Mesenchymal stem cell (in vitro differentiated cells and primary cell): ENCODE data around the gene ARMC9.

Source experiments
- DNase-seq: peaks from one replicate; pipeline ENCODE4 v3.0.0-alpha.2; 2013
- H2AFZ ChIP-seq: one replicate; pipeline ENCODE4 v1.6.1; 2013; ENCODE audit warnings: low read depth, mild to moderate bottlenecking, control low read depth, inconsistent platforms, low read length, moderate library complexity
- H2AK5ac ChIP-seq: 2 replicates; pipeline ENCODE4 v1.6.1; 2013; ENCODE audit warnings: low read length, moderate library complexity, mild to moderate bottlenecking, inconsistent platforms; ENCODE audit not compliant: severe bottlenecking
- H2BK120ac ChIP-seq: one replicate; pipeline ENCODE4 v1.6.1; 2013; ENCODE audit warnings: low read depth, mild to moderate bottlenecking, inconsistent platforms, low read length, moderate library complexity
- H2BK12ac ChIP-seq, 2 experiments: one replicate each; pipeline ENCODE4 v1.6.1; 2013; ENCODE audit warnings: inconsistent platforms in 2 of 2, low read length in 2 of 2, mild to moderate bottlenecking in 2 of 2, moderate library complexity in 2 of 2, control low read depth in 1 of 2
- H2BK15ac ChIP-seq: one replicate; pipeline ENCODE4 v1.6.1; 2013; ENCODE audit warnings: mild to moderate bottlenecking, low read depth, inconsistent platforms; ENCODE audit not compliant: poor library complexity, severe bottlenecking
- H2BK5ac ChIP-seq: 2 replicates; pipeline ENCODE4 v1.6.1; 2013; ENCODE audit warnings: low read depth, mild to moderate bottlenecking, low read length, control low read depth, inconsistent platforms; ENCODE audit not compliant: poor library complexity, severe bottlenecking
- H3K14ac ChIP-seq, 2 experiments: one replicate each; pipeline ENCODE4 v1.6.1; 2013; ENCODE audit warnings: inconsistent platforms in 2 of 2, low read length in 2 of 2, control low read depth in 1 of 2, mild to moderate bottlenecking in 1 of 2, moderate library complexity in 1 of 2
- H3K18ac ChIP-seq, 2 experiments: one replicate each; pipeline ENCODE4 v1.6.1; 2013; ENCODE audit warnings: inconsistent platforms in 2 of 2, low read length in 2 of 2, control low read depth in 1 of 2, low read depth in 1 of 2, mild to moderate bottlenecking in 1 of 2
- H3K23ac ChIP-seq, 2 experiments: one replicate each; pipeline ENCODE4 v1.6.1; 2013; ENCODE audit warnings: inconsistent platforms in 2 of 2, low read length in 2 of 2, mild to moderate bottlenecking in 2 of 2, moderate library complexity in 2 of 2, control low read depth in 1 of 2
- H3K27ac ChIP-seq: 2 replicates; pipeline ENCODE4 v1.5.1; 2013; ENCODE audit warnings: mild to moderate bottlenecking, moderate library complexity, low read length, control low read depth, inconsistent platforms; ENCODE audit not compliant: poor library complexity, severe bottlenecking
- H3K27me3 ChIP-seq, 2 experiments: 2 replicates each; pipeline versions ENCODE4 v1.6.1 to v1.7.0; 2013; ENCODE audit warnings: low read length in 2 of 2, mild to moderate bottlenecking in 2 of 2, moderate library complexity in 2 of 2, control low read depth in 1 of 2, inconsistent platforms in 1 of 2; ENCODE audit not compliant: control insufficient read depth in 1 of 2, insufficient read depth in 1 of 2
- H3K36me3 ChIP-seq, 2 experiments: 2 replicates each; pipeline versions ENCODE4 v1.6.1 to v1.7.0; 2013; ENCODE audit warnings: low read length in 2 of 2, control low read depth in 1 of 2, inconsistent platforms in 1 of 2, low read depth in 1 of 2, mild to moderate bottlenecking in 1 of 2; ENCODE audit not compliant: insufficient read depth in 2 of 2, control insufficient read depth in 1 of 2
- H3K4ac ChIP-seq, 2 experiments: one replicate each; pipeline ENCODE4 v1.6.1; 2013; ENCODE audit warnings: inconsistent platforms in 2 of 2, low read length in 2 of 2, mild to moderate bottlenecking in 2 of 2, moderate library complexity in 2 of 2, control low read depth in 1 of 2, low read depth in 1 of 2
- H3K4me1 ChIP-seq: 2 replicates; pipeline ENCODE4 v1.6.1; 2013; ENCODE audit warnings: low read depth, low read length, control low read depth; ENCODE audit not compliant: control insufficient read depth, insufficient read depth
- H3K4me2 ChIP-seq: 2 replicates; pipeline ENCODE4 v1.6.1; 2013; ENCODE audit warnings: low read length, mild to moderate bottlenecking, inconsistent platforms; ENCODE audit not compliant: poor library complexity, severe bottlenecking
- H3K4me3 ChIP-seq, 2 experiments: 2 replicates each; pipeline versions ENCODE4 v1.5.1 to v1.7.0; 2013; ENCODE audit warnings: low read length in 2 of 2, mild to moderate bottlenecking in 2 of 2, control low read depth in 1 of 2, low read depth in 1 of 2; ENCODE audit not compliant: insufficient read depth in 1 of 2
- H3K79me1 ChIP-seq: replicated peaks from 2 replicates; pipeline ENCODE4 v1.6.1; 2013; ENCODE audit warnings: mild to moderate bottlenecking, control low read depth, low read length, inconsistent platforms; ENCODE audit not compliant: poor library complexity, severe bottlenecking
- H3K9ac ChIP-seq: 2 replicates; pipeline ENCODE4 v1.7.0; 2013; ENCODE audit warnings: mild to moderate bottlenecking, low read length, moderate library complexity
- H3K9me3 ChIP-seq: 2 replicates; pipeline ENCODE4 v1.7.0; 2013; ENCODE audit warnings: mild to moderate bottlenecking, low read length; ENCODE audit not compliant: control insufficient read depth
- H4K8ac ChIP-seq: one replicate; pipeline ENCODE4 v1.6.1; 2013; ENCODE audit warnings: inconsistent platforms, mild to moderate bottlenecking, low read length, moderate library complexity
- H4K91ac ChIP-seq: one replicate; pipeline ENCODE4 v1.6.1; 2013; ENCODE audit warnings: mild to moderate bottlenecking, low read length, inconsistent platforms
- WGBS: methylation state at CpG from one replicate; pipeline ENCODE4 v1.1.7; 2013; ENCODE audit warnings: mixed read lengths; 5-methylcytosine and 5-hydroxymethylcytosine counted together

The ARMC9 gene

DNA sequence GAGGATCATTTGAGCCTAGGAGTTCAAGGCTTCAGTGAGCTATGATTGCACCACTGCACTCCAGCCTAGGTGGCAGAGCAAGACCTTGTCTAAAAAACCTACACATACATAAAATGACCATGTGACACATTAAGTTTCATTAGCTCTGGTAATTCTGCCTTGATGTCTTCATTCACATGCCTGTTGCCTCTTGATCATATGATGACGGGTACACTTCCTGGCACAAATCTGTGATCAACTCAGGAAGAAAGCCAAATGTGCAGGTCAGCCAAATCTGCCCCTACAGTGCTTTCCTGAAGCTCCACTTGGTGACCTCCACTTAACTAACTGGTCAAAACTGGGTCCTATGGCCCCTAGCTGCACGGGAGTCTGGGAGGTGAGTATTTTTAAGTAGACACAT is 142.7 kb downstream of the ARMC9 start:
- H3K27me3 ChIP-seq, result no peaks in the 10 kb centered on the region
- no peak overlapping the region for H3K18ac ChIP-seq
- no peak for DNase-seq
- H2BK5ac ChIP-seq, result no peak overlapping the region
- no peak overlapping the region for H2AFZ ChIP-seq
- no peak overlapping the region for H3K9ac ChIP-seq
- no peak overlapping the region for H2AK5ac ChIP-seq
- no peak overlapping the region for H2BK120ac ChIP-seq
- no peak overlapping the region for H3K4me2 ChIP-seq
- H3K36me3 ChIP-seq, result peaks cover 38 to 78% of the 10 kb centered on the region in 2 experiments
- H2BK12ac ChIP-seq, result no peak overlapping the region
- no peak overlapping the region for H3K27ac ChIP-seq
- peaks cover 21% of the 10 kb centered on the region for H3K79me1 ChIP-seq
- no peak overlapping the region for H2BK15ac ChIP-seq
- H3K14ac ChIP-seq, result no peak overlapping the region
- 96% methylated on average over 2 of the region's 2 CpGs for WGBS
- H3K4me3 ChIP-seq, result no peak overlapping the region
- no peaks in the 10 kb centered on the region for H3K4me1 ChIP-seq
- H4K8ac ChIP-seq, result no peak overlapping the region
- H3K4ac ChIP-seq, result no peak overlapping the region
- H3K23ac ChIP-seq, result no peak overlapping the region
- H4K91ac ChIP-seq, result no peak overlapping the region
- no peaks in the 10 kb centered on the region for H3K9me3 ChIP-seq

- no peak overlapping the region for H3K4me3 ChIP-seq
- H2BK12ac ChIP-seq, result peak overlapping the region in 1 of 2 experiments; percentile 28
- H3K23ac ChIP-seq, result no peak overlapping the region
- no peak overlapping the region for H3K14ac ChIP-seq
- 90% methylated on average over 13 of the region's 14 CpGs for WGBS
- no peak overlapping the region for H3K27ac ChIP-seq
- H3K9me3 ChIP-seq, result no peaks in the 10 kb centered on the region
- H2BK5ac ChIP-seq, result no peak overlapping the region
- H3K4me2 ChIP-seq, result no peak overlapping the region
- DNase-seq, result no peak
- H2BK120ac ChIP-seq, result no peak overlapping the region
- H3K4ac ChIP-seq, result no peak overlapping the region
- no peak overlapping the region for H4K8ac ChIP-seq
- H2AFZ ChIP-seq, result no peak overlapping the region
- H3K4me1 ChIP-seq, result no peaks in the 10 kb centered on the region
- peaks cover 16% of the 10 kb centered on the region for H3K79me1 ChIP-seq
- H2BK15ac ChIP-seq, result no peak overlapping the region
- no peak overlapping the region for H2AK5ac ChIP-seq
- H3K18ac ChIP-seq, result peak overlapping the region in 1 of 2 experiments; percentile 6
- no peaks in the 10 kb centered on the region for H3K27me3 ChIP-seq
- peak overlapping the region; percentile 27 for H4K91ac ChIP-seq
- peaks cover 36 to 81% of the 10 kb centered on the region in 2 experiments for H3K36me3 ChIP-seq
- H3K9ac ChIP-seq, result no peak overlapping the region
These were observed 143.8 kb downstream of the ARMC9 start for GRCh38 chr2:231342061-231342711.

DNA sequence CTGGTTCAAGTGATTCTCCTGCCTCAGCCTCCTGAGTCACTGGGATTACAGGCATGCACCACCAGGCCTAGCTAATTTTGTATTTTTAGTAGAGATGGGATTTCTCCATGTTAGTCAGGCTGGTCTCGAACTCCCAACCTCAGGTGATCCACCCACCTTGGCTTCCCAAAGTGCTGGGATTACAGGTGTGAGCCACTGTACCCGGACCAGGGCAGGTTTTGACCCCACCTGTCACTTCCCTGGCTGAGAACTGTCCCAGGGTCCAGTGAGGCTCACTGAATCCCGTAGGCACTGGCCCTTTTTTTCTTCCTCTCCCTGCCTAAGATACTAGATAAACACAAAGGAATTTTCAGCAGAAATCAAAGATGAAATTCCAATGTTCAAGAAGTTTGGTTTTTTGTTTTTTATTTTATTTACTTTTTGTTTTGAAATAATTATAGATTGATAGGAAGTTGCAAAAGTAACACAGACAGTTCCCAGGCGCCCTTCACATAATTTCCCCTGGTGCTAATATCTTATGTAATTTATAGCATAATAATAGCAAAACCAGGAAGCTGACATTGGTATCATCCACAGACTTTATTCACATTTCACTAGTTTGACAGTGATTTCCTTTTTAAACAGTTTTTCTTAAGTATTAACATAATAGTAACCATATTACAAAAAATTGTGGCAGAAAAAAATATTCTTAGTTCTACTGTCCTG is 144.7 kb downstream of the ARMC9 start:
- no peak overlapping the region for H3K4me3 ChIP-seq
- no peak overlapping the region for H2BK5ac ChIP-seq
- H3K27me3 ChIP-seq, result no peaks in the 10 kb centered on the region
- H3K9ac ChIP-seq, result no peak overlapping the region
- DNase-seq, result no peak
- H2BK15ac ChIP-seq, result no peak overlapping the region
- H3K9me3 ChIP-seq, result no peaks in the 10 kb centered on the region
- no peak overlapping the region for H2AFZ ChIP-seq
- no peak overlapping the region for H3K4ac ChIP-seq
- no peak overlapping the region for H3K23ac ChIP-seq
- H4K91ac ChIP-seq, result no peak overlapping the region
- H3K14ac ChIP-seq, result no peak overlapping the region
- H3K4me2 ChIP-seq, result no peak overlapping the region
- H3K79me1 ChIP-seq, result peaks cover 14% of the 10 kb centered on the region
- H2BK12ac ChIP-seq, result no peak overlapping the region
- no peaks in the 10 kb centered on the region for H3K4me1 ChIP-seq
- H2AK5ac ChIP-seq, result no peak overlapping the region
- H3K36me3 ChIP-seq, result peaks cover 34 to 90% of the 10 kb centered on the region in 2 experiments
- H4K8ac ChIP-seq, result no peak overlapping the region
- 97% methylated on average over 2 of the region's 4 CpGs for WGBS
- H2BK120ac ChIP-seq, result no peak overlapping the region
- H3K27ac ChIP-seq, result no peak overlapping the region
- no peak overlapping the region for H3K18ac ChIP-seq

DNA sequence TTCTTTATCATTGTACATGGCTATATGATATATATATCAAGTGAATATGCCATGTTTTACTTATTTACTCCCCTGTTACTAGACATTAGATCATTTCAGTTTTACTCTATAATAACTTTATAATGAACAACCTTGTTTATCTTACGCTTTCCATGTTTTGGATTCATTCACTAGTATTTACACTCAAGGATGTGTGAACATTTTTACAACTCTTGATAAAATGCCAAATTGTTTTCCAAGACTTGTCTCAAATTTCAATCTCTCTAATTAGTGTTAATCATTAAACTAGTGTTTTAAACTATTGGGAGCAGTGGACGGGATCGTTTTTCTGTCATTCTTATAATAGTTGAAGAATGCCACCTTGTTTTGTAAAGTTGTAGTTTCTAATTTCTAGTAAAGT is 145.6 kb downstream of the ARMC9 start:
- H2BK15ac ChIP-seq, result no peak overlapping the region

More for the DNA sequence above, 145.6 kb downstream of the ARMC9 start:
- Histone ChIP-seq H2AFZ (no peak overlapping the region), H4K91ac (no peak overlapping the region), H3K4ac (no peak overlapping the region), H3K36me3 (peaks cover 33 to 88% of the 10 kb centered on the region in 2 experiments), H3K27ac (no peak overlapping the region), H3K9me3 (no peaks in the 10 kb centered on the region), H2BK120ac (no peak overlapping the region), H3K4me2 (no peak overlapping the region), H3K4me3 (no peak overlapping the region), H3K18ac (no peak overlapping the region), H3K4me1 (no peaks in the 10 kb centered on the region), H2BK12ac (no peak overlapping the region), H3K27me3 (no peaks in the 10 kb centered on the region), H2AK5ac (no peak overlapping the region), H3K9ac (no peak overlapping the region), H3K14ac (no peak overlapping the region), H2BK5ac (no peak overlapping the region), H3K23ac (no peak overlapping the region), H4K8ac (no peak overlapping the region), H3K79me1 (peaks cover 14% of the 10 kb centered on the region)
- DNase-seq, result no peak
- 88% methylated on average over 2 of the region's 3 CpGs for WGBS
